Effector CD4-positive, alpha-beta T cell (primary cell): ENCODE results near the gene TRIOBP.

Experiments used
- DNase-seq: peaks from one replicate; pipeline ENCODE4 v3.0.0-alpha.2; 2020

The TRIOBP gene

DNA sequence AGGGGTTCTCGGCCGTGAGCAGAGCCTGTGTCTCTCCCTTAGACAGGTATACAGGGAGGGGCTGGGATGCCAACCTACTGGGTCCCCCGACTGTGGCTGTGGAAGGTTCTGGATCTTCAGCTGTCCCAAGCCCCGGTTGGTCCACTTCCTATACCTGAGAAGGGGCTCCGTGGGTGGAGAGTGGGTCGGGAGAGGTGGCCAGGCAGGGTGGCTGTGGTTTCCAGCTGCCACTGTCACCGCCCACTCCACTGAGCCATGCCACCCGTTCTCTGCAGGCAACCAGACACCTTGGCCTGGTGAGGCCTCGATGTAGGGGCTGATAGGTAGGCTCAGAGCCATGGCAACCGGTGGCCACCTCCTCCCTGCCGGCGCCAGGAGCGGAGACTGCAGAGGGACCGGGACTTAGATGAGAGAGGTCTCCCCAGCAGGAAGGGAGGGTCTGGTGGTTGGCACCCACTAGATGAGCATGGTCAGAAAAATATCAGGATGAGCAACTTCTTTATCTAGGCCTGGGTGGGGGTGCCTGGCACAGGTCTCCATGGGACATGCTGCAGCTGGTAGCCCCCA, 53.8 kb downstream of the TRIOBP start:
- DNase-seq = no peak

DNA sequence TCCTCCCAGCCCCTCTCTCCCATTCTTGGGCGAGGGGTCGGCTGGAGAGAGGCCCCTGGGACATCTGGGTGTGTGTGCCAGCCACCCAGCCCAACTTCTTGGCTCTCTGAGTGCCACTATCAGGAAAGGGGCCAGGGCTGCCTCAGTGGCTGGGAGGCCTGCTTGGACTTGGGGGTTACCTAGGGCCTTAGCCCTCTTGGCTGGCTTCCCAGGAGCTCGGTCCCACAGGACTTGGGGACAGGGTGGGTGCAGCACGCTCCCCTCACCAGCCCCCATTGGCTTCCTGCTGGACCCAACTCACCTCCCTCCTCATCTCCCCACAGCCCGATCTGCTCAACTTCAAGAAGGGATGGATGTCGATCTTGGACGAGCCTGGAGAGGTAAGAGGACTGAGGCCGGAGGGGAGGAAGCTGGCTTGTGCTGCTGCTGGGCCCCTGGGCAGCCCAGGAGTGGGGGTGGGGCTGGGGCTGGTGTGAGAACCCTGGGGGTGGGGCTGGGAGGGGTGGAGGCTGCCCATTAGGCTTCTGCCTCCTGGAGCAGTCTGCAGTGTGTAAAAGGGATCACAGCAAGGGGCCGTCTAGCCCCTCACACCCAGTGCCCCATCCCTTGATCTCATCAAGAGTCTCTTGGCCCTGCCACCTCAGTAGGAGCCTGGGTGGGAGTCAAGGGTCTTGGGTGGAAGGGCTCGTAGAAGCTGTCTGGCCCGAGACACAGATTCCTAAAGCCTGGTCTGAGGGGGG, 54.8 kb downstream of the TRIOBP start:
- no peak for DNase-seq

DNA sequence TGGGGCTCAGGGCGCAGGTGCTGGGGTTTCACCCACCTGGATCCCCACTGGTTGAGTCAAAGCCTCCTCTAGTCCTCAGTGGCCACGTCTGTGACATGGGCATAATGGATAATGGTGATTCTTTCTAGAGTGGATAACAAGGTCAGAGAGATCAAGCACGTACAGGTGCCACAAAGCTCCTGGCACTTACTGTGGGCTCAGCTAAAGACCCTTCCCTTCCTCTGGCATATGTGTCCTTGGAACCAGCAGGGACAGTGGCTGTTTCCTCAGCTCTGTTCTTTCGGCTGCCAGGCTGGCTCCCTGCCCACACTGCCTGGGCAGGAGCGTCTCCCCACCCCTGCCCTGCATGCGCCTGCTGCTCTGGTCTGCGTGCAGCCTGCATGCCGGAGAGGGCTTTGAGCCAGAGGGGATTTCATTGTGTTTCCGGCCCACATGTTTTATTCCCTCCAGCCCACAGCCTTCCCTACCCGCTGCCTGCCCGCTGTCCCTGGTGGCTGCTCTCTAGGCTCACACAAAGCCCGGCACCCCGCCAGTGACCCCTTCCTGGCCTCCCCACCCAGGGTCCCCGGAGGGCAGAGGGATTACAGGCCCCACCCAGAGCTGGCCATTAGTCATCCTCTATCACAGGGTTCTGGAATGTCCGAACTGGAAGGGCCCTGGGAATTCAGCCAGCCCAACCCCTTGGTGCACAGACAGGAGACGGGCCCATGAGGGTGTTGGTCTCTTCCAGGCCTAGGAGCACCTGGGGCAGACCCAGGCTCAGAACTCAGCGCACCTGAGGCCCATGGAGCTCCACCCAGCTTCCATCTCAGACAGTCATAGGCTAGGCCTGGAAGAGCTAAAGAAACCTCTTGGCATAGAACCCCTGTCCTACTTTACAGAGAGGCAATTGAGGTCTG, 55.6 kb downstream of the TRIOBP start:
- DNase-seq = no peak

DNA sequence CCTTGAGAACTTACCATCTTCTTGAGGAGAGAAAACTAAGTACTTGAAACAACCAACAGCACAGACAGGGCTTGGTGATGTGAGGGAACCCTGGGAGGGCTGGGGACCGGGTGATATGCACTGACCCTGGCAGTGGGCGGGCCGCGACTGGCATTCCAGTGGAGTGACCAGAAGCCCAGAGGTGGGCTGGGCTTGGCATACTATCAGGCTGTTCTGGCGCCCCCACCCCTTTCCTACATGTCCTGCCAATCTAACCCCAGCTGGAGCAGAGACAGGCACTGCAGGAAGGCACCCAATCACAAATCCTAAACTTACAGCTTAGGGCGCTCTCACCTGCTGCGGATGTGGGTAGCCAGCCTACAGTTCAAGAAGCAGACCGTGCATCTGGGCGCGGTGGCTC, 56.9 kb downstream of the TRIOBP start:
- DNase-seq = no peak

DNA sequence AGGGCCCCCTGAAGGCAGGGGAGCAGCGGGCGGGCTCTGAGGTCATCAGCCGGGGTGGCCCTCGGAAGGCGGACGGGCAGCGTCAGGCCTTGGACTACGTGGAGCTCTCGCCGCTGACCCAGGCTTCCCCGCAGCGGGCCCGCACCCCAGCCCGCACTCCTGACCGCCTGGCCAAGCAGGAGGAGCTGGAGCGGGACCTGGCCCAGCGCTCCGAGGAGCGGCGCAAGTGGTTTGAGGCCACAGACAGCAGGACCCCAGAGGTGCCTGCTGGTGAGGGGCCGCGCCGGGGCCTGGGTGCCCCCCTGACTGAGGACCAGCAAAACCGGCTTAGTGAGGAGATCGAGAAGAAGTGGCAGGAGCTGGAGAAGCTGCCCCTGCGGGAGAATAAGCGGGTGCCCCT, 60.8 kb downstream of the TRIOBP start:
- DNase-seq = no peak

DNA sequence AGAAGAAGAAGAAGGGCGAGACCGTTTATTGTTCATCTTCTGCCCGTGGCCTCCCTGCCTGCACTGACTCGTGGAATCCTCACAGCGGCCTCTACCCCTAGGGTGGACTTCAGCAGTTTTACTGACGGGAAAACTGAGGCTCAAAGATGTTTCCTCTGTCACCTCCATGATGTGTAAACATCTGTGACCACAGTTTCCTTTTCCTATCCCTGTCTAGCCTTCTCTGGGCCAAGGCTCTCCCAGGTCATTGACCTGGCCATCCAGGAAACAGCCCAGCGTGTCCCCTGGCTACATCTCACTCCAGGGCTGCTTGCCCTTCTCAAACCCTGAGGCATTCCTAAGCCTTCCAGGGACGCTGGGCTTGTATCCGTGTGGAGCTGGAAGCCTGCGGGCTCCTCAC, 61.8 kb downstream of the TRIOBP start:
- DNase-seq = no peak

DNA sequence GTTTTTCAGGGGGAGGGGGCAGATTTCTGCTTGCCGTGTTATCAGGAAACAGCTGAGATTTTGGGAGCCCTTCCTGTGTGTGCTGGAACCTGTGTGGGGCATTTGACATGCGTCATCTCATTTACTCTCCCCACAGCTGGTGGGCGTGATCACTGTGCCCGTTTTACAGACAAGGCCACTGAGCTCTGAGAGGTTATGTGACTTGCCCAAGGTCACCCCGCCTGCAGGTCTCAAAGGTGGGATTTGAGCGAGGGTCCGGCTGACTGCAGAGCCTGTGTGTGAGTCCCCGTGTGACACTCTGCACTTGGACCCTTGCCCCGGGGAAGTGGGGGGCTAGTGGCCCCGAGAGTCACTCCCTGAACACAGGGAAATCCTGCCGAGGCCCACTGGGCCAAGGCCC, 62.4 kb downstream of the TRIOBP start:
- no peak for DNase-seq

DNA sequence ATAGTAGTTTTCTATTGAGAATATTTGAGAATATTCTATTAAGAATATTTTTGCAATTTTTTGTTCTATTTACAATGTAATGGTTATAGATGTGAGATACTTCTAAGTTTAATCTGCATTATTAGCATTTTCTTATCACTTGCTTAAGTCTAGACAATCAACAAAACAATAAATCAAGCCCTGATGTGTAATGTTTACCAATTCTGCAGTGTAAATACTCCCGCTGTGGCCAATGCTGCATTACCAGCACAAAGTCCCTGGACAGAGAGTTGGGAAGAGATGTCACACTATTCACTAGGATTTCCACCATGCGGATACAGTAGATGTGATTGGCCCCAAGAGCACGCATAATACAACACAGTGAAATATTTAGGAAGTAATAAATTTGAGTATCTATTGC, 63.3 kb downstream of the TRIOBP start:
- no peak for DNase-seq

DNA sequence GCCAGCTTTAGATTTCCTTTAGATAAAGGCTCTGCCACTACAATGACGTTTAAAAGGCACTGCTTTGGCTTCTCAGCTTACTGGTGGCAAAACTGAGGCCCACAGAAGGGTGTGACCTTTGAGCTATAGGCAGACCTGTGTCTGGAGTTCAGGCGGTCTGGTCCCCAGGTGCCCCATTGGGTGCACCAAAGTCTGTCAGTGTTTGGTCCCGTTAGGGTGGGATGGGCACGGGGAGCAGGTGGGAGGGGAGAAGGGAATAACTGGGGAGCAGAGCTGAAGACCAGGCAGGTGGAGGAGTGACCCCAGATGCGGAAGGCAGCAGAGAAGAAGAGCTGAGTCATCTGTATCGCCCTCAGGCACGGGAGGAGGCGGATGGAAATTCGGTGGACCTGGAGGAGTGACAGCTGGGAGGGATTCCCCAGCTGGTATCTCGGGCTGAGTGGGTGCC, 65.6 kb downstream of the TRIOBP start:
- DNase-seq = no peak

DNA sequence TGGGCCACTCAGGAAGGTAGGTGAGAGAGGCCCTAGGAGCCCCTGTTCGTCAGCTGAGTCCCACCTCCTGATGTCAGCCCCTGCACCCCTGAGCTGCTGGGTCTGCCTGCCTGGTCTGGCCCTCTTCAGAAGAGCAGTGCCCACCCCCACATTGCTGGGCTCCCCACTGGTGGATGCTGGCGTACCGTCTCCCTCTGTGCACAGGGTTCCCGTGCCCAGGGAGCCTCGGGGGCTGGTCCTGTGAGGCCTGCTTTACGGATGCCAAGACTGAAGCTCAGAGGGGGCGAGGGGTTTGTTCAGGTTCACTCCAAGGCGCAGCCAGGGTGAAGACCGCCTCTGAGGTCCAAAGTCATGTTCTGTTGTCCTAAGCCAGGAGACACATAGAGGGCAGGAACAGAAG, 66.2 kb downstream of the TRIOBP start:
- no peak for DNase-seq

DNA sequence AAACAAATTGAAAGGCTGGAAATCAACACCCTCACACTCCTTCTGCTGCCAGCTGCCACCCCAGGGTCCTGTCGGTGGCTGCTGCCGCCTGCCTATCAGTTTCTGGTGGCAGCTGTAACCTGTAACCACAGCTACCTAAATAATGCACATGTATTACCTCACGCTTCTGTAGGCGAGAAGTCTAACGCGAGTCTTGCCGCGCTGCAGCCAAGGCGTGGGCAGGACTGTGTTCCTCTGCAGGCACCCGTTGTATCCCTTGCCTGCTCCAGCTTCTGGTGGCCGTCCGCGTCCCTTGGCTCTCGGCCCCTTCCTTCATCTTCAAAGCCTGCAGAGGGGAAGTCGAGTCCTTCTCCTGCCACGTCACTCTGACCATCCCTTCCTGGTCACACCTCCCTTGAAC, 66.8 kb downstream of the TRIOBP start:
- no peak for DNase-seq

DNA sequence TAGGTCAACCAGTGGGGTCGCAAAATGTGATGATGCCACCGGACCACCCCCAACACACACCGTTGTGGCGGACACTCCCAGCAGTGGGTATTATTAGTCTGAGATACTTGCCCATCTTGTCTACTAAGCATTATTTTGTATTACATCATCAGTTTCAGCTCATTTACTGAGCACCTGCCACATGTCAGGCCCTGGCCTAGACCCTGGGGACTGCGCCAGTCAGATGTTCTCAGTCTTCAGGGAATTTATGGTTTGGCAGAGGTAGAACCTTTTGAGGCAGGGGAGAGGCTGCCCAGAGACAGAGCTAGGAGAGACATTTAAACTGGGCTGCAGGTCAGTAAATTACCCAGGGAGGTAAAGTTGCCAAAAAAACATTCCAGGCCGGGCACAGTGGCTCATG, 67.8 kb downstream of the TRIOBP start:
- no peak for DNase-seq

DNA sequence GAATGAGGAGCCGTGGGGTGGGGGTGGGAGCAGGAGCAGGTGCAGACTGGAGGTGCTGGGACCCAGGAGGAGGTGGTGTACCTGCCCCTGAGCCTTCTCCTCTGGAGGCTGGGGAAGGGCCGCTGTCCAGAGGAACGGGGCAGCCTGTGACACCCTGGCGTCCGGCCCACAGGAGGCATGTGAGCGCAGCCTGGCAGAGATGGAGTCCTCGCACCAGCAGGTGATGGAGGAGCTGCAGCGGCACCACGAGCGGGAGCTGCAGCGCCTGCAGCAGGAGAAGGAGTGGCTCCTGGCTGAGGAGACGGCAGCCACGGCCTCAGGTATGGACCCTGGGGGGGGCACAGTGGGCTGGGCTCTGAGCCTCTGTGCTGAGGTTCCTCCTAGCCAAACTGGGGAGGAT, 68.7 kb downstream of the TRIOBP start:
- DNase-seq = no peak

DNA sequence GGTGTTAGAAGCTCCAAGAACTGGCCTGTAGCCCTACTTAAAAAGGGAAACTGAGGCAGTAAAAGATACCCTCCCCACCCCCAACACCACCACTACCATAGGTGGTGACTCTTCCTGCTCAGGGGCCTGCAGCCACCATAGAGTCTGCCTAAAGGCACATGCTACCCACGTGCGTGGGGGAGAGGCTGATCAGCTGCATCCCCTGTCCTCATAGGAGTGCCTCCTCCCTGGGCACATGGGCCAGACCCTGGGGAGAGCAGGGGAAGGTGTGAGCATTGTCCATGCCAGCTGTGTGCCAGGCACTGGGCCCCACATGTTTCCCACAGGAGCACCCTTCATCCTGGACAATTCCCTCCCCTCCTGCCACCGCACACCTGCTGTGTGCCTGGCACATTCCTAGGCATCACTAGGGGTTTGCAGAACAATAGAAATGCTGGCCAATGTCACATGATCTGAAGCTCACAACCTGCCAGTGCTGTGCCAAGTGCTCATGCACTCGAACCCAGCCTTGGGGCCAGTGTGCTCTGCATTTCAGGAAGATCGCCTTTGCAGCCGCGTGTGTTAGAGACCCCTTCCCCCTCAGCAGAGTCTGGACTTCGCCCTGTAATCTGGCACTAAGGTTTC, 69.2 kb downstream of the TRIOBP start:
- DNase-seq = no peak

DNA sequence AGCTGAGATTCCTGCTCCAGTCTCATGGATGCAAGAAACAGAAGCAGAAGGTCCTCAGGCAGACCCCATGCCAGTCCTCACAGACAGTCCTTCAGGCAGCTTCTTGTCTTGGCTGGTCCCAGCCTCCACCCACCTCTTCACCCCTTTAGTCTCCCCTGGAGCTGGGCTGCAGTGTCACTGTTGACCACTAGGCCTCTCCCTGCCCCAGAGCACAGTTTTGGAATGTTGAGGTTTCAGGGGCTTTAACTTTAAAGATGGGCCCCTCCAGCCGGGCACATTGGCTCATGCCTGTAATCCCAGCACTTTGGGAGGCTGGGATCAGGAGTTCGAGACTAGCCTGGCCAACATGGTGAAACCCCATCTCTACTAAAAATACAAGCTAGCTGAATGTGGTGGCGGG, 71.4 kb downstream of the TRIOBP start:
- no peak for DNase-seq

DNA sequence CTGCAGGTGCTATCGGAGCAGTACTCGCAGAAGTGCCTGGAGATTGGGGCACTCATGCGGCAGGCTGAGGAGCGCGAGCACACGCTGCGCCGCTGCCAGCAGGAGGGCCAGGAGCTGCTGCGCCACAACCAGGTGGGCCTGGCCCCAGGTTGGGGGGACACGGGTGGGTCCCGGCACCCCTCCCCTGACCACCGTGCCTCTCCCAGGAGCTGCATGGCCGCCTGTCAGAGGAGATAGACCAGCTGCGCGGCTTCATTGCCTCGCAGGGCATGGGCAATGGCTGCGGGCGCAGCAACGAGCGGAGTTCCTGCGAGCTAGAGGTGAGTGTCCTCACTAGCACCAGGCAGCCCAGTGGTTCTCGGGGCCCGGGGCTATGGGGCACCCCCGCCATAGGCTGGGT, 72.2 kb downstream of the TRIOBP start:
- DNase-seq = no peak

DNA sequence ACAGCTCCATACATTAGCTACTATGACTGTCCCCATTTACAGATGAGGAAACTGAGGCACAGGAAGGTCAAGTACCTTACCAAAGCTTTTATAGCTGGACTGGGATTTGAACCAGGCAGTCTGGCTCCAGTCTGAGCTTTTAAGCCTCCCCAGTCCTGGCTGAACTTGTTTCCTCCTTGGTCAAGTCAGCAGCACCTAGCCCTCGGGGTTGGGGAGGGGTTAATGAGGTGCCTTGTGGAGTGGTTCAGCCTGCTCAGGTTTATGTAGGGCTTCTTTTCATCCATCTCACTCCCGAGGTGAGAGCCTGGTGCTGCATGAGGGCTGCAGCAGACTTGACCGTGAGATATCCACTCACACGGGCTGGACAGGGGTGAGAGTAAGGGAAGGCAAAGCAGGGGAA, 74.2 kb downstream of the TRIOBP start:
- DNase-seq = no peak

DNA sequence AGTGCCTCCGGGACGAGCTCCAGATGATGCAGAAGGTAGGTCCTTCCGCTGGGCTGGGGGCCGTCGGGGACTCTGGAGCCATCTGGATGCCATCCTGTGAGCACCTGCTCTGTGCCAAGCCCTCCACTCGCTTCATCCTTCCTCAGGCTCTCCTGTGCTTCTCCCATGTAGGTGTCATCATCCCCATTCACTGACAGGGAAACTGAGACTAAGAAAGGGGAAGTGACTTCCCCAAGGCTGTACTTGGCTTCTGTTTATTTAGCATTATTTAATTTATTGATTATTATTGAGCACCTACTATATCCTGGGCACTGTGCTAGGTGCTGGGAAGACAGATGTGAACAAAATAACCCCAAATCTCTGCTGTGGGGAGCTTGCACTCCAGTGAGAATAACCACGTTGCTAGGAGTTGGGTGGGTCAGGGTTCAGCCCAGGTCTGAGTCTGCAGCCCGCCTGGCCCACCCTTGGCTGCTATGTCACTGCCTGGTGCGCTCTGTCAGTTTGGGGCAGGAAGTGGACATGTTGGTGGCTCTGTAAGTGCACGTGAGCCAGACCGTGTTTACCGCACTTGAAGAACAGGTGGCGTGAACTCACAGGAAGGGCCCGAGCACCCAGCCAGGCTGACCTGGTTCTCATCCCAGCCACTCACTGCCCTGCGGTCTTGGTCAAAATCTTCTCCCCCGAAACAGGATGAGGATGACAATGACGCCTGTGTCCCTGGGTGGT, 75.0 kb downstream of the TRIOBP start:
- DNase-seq = no peak

DNA sequence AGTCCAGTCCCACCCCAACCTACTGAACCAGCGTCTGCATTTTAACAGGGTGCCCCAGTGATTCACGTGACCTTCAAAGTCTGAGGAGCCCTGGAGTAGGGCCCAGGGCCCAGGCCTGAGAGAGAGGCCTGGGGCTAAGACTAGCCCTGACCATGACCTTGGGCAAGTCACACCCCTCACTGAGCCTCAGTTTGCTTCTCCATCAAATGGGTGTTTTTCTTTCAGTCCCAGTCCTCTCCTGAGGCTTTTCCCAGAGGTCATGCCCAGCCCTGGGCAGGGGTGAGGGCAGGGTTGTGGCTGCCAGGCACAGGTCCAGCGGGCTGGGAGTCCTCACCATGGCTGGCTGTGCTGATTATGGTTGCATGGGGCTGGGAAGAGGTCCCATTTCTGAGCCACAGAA, 77.9 kb downstream of the TRIOBP start:
- no peak for DNase-seq

DNA sequence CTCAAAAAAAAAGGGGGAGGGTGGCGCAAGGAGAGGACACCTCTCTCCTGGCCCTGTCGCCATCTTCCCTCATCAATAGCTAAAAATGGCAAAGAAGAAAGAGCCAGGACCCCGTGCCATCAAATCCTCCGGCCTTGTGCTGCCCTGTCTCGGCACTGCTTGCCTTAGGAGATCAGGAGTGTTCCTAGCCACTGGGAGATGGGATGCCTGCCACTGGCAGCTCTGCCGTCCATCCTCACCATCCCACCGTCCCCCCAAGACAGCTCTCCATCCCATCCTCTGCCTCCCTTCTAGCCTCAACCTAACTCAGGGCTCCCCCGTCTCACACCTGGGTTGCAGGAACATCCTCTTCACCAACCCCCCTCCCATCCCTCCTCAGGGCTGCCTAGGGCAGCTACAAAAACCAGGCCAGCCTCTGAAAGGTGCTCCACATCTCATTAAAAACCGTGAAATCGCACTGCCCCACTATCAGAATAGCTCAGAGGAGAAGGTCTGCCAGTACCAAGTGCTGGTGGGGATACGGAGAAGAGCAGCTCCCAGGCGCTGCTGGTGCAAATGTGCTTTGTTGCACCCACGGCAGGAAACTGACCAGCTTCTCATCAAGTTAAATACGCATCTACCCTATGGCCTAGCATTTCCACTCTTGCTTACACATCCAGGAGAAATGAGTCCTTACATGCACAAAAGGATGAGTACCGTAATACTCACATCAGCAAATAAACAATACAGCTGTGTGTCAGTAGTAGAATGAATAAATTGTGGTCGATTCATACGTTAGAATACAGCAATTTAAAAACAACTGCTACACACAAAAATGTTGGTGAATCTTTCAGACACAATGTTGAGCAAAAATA, 79.2 kb downstream of the TRIOBP start:
- no peak for DNase-seq

DNA sequence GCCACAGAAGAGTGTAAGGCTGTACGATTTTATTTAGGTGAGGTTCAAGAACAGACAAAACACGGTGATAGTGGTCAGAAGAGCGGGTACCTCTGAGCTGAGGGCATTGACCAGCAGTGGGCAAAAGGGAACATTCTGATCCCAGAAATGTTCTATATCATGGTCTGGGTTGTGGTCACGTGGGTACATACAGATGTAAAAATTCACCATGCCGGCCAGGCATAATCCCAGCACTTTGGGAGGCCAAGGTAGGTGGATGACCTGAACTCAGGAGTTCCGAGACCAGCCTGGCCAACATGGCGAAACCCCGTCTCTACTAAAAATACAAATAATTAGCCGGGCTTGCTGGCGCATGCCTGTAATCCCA, 79.8 kb downstream of the TRIOBP start:
- no peak for DNase-seq
